ENCODE results near the gene DNAH7.
"Not testable (repeated sequence)": the region's sequence is repeated elsewhere in the genome, so short reads cannot be mapped to it uniquely, and the experiment has no call there.

The DNAH7 gene

DNA sequence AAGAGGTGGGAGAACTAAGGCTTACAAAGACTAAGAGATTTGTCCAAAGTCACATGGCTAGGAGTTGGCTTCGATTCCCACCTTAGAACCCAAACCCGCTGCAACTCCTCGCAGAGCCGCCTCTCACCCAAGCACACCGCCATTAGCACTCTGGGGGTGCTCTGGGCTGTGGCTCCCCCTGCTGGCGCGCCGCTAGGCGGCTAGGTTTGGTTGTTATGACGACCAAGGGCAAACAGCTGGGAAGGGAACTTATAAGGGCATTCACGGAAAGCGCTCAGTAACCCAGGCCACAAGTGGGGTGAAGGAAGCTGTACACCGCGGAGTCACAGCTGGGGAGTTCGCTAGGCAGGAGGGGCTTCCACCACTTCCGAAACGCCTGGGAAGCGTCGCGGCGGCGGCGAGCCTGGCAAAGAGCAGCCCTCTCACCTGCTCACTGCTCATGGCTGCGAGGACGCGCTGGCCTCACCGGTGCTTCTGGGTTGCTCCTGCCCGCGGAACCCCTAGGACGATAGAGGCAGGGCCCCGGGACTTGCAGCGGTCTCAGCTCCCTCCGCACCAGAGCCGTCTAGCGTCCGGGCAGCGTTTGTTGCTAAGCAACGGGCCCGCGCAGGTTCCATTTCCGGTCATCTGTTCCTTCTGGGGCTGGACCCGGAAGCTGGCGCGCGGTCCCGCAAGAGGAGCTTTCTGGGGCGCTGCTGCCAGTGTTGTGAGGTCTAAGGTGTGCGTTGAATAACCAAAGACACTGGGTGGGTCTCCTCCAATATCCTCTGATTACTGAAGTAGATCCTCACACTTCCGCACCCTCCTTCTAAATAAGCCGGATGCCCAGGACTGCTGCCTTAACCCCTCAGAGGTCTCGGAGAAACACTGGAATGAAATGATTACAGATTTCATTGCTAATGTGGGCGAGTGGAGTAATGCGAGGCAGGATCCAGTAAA, at the start of gene DNAH7:
TSS of gene DNAH7 (minus strand) at position 567 of the 939 bp plus-strand sequence. CDS start at position 441, 126 bp downstream.
- DNase-seq (ENCODE audit: low read depth, low spot score): peak; percentile 75

DNA sequence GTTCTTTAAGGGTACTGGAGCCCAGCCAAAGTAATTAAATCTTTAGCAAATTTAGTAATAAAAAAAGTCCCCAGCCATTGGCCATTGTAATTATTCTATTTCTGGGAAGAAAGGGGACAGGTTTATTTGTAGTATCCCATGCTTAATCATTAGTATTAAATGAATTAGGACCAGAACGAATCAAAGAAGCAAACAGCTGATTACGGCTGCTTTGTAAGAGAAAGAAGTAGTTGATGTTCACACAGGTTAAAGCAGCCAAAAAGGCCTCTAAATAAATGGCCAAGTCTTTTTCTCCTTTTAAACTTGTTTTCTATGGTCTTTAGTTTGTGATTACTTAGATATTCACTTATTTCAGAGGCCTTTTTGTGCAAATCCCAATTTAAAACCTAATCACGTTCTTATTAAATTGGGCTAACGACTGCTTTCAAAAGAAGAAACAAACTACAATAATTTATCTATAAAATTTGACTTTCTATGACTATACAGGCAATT, 48.6 kb upstream of the DNAH7 start:
- no peak for DNase-seq (ENCODE audit: low read depth, low spot score)

DNA sequence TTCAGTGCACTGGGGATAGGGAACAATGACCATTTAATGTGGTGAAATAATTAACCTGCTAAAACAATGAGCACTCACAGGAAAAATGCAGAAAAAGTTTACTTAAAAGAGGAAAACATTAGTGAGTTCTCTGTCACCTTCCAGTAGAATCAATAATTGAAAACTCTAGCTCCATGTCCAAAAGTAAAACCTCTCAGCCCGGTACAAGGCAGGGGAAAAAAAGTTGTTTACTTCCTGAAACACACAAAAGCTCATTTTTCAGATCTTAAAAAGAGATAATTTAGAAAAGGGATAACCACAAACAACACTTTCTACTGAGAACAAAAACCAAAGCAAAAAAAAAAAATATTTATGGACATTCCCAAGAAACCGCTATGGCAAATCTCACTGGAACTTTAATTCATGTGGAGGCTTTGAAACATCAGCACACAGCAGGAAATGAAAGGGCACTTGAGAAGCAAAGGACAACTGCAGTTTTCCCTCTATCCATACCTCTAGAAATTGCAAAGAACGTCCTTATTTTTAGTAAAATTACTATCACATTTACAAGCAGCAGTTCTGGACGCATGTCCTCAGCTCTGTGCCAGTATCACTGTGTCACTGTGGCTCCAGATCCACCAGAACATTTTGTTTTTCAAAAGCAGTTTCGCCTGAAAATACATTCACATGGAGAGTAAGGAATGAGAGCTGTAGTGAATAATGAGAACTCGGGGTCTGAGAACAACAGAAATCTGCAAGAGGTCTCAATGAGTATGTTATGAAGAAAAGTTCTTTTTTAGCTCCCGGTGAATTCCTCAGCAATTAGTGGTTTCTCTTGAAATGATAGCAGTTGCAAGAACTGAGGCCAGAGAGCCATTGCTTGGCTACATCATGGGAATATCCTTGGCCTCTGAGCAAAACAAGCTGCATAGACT, 44.7 kb upstream of the DNAH7 start:
- DNase-seq (ENCODE audit: low read depth, low spot score): no peak

DNA sequence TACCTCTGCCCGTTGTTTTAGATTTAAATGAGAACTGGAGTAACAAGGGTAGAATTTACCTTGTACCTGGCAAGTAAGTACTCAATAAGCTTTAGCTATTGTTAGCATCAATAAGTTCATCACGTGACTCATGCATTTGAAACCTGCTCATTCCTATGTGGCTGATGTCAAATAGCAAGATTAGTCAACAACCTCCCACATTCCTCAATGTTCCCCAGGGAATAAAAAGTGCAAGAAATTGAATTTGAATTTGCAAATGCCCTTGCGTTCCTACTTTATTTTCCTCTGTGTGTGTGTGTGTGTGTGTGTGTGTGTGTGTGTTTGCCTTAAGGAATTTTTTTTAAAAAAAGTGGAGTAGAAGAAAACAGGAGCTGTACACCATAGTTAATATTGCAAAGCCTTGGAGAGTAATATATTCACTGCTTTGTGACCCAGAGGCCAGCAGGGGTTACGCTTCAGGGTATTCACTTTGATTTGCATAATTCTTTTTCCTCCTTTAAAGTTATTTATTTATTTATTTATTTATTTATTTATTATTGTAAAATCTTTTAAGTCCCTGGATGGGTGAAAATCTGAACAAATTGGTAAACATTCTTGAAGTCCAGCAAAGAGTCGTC, 43.9 kb upstream of the DNAH7 start:
- no peak for DNase-seq (ENCODE audit: low read depth, low spot score)

DNA sequence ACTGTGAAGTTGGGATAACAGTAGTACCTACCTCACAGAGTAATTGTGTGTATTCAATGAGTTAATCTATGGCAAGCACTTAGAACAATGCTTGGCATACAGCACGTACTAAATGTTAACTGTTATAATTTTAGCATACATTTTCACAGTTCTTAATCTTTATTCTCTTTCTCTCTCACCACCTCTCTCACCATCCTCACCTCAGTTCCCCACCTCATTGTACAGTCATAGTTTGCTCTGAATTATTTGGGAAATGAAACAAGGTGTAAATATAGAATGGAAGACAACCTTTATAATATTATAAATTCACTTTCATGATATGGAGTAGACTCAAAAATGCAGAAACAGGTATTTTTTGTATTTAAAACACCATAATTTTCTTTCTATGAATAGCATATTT, 40.0 kb upstream of the DNAH7 start:
- no peak for DNase-seq (ENCODE audit: low read depth, low spot score)

DNA sequence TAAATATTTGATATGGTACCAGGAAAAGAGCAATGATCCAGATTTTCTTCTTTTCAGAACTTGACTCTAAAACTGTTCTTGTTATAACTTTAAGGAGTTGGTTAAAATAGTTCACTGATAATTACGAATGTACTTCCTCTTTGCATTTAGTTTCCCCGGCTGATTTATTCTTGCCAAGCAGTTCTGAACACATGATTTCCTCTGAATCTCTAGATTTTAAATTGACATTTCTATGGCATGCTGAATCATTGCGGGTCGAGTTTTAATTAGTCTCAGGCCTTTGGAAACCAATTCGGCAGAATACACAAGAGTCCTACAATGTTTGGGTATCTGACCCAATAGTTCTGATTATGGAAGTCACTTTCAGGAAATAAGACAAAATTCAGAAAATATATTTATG, 37.3 kb upstream of the DNAH7 start:
- DNase-seq (ENCODE audit: low read depth, low spot score): no peak

DNA sequence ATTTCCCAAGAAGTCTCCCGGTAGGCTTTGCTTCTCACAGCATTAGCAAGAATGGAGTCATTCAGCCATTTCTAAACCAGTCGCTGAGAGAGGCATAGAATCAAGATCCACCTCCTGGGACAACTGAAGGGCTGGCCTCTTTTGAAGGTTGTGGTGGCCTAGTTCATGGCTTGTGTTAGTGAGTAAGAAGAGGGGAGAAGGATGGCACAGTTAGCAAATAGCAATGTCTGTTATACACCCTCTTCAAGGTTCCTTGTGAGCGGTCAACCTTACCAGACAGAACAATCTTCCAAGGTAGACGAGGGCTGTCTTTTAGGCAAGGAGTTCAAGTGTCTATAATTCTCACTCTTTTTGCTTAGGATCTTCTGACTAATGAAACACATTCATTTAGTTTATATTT, 35.4 kb upstream of the DNAH7 start:
- DNase-seq (ENCODE audit: low read depth, low spot score): no peak

DNA sequence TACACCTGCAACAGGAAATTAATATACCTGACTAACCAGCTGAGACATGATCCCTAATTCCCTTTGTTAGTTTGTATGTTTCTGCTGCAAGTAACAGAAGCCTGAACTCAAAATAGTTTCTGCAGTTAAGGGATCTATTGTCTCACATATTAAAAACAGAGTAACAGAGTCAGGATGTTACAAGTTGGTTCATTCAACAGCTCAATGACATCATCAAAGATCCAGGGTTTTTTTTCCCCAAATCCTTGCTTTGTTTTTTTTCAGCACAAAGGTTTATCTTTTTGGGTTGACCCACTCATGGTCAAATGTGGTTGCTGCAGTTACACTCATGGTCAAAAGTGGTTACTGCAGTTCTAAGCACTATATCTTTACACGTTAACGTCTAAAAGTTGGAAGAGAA, 35.0 kb upstream of the DNAH7 start:
- DNase-seq (ENCODE audit: low read depth, low spot score): no peak

DNA sequence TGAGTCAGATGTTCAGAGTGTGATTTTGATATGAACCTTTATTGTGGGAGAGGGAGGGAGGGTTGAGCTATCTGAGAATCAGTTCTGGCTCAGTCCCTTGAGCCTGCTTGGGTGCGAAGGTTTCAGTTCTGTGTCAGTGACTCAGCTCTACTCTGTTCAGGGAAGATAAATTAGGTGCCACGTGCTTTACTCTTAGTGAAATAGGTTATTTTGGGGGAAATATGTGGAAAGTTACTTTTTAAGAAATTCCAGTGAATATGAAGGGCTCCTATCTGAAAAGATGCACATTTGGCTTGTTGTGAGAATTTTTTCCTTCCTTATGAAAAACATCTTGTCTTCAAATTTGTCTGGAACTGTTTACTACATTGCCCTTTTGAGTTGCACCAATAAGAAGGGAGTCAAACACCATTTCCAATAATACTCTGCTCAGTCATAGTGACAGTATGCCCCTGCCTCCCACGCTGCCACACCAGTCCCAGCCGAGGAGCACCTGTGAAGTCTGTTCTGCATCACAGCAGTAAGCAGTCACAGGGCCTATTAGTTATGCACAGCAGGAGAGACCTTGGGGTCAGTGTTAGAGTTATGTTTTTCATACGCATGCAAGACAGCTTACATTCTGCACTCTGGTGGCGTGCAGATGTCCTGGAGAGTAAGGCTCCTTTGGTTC, 32.8 kb upstream of the DNAH7 start:
- DNase-seq (ENCODE audit: low read depth, low spot score): no peak

DNA sequence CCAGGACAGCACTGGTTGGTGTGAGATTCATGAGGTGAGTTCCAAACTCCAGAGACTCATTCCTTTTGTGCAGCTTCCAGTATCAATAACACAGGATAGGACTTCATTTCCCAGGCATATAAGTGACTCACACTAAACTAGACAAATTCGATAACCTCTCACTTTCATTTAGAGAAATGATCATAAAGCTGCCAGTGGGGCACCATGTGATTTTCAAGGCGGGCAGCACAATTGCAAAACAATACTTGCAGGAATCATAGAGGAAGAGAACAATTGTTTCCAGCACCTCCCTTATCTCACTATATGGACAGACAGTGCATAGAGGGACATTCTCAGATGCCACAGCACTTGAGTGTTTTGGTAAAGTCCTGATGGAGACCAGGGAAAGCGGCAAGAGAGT, 31.3 kb upstream of the DNAH7 start:
- DNase-seq (ENCODE audit: low read depth, low spot score): no peak

DNA sequence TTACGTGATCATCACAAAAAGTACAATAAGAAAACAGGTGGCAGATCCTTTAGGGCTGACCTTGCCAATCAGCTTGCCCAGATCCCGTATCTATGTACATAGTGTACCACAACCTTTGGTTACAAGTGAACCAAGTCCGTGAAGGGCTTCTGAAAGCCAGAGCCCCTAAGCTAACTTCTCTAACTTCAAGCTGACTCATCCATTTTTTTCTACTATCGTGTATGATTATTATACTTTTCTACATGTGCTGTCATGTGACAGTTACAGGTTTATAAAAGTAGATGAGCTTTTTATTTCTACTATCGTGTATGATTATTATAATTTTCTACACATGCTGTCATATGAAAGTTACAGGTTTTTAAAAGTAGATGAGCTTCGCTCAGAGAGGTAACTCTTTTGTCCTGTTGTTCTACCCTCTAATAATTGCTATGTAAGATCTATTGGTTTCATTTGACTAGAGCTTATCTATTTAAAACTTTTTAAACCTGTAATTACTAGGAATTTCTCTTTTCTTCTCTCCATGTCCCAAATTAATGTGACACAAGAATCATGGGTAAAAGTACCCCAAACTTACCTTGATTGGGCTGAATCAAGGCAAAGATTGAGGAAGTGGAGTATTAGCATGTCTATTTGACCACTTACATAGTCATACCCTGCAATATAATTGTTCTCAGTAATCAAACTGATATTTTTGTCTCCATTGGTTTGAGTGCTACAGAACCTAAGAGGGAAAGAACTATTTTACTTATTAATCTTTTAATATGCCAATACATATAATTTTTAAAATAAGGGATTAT, 29.4 kb upstream of the DNAH7 start:
- DNase-seq (ENCODE audit: low read depth, low spot score): no peak

DNA sequence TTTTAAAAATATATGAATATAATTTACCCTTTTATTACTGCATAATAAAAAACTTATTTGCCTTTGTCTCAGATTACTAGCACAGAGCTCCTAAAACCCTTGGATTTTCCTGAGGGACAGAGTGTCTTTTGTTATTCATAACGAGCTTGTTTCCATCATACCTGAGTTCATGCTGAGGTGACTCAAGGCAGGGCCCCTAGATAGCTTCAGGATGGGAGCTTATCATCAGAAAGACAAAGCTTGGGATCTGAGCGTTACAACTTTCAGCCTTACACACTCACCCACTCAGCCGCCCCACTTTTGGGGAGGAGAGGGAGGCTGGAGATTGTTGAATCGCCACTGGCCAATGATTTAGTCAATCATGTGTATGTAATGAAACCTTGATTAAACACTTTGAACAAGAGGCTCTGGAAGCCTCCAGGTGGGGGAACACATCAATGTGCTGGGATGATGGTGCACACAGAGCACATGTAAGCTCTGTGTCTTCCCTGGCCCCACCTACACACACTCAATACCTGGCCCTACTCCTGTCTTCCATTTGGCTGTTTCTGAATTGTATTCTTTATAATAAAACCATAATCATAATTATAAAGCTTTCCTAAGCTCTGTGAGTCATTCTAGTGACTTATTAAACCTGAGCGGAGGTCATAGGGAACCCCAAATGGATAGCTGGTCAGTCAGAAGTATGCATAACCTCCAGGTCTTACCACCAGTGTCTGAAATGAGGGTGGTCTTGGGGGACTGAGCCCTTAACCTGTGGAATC, 28.5 kb upstream of the DNAH7 start:
- DNase-seq (ENCODE audit: low read depth, low spot score): no peak

DNA sequence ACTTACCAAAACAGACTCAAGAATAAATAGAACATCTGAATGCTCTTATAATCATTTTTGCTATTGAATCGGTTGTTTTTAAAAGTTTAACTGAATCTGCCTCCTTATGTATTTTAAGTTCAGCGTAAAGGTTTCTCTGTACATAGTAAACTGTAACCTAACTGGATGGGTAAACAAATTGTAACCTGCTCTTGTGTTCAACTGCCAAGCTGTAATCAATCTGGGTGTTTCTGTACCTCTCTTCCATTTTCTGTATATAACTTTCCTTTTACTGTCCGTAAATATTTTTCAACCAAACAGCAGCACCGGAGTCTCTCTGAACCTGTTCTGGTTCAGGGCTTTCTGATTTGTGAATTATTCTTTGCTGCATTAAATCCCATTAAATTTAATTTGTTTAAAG, 27.6 kb upstream of the DNAH7 start:
- no peak for DNase-seq (ENCODE audit: low read depth, low spot score)

DNA sequence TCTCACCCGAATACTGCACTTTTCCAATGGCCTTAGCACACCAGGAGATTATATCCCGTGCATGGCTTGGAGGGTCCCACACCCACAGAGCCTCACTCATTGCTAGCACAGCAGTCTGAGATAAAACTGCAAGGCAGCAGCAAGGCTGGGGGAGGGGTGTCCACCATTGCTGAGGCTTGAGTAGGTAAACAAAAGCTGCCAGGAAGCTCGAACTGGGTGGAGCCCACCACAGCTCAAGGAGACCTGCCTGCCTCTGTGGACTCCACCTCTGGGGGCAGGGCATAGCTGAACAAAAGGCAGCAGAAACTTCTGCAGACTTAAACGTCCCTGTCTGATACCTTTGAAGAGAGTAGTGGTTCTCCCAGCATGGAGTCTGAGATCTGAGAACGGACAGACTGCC, 20.8 kb upstream of the DNAH7 start:
- DNase-seq (ENCODE audit: low read depth, low spot score): not testable (repeated sequence)

DNA sequence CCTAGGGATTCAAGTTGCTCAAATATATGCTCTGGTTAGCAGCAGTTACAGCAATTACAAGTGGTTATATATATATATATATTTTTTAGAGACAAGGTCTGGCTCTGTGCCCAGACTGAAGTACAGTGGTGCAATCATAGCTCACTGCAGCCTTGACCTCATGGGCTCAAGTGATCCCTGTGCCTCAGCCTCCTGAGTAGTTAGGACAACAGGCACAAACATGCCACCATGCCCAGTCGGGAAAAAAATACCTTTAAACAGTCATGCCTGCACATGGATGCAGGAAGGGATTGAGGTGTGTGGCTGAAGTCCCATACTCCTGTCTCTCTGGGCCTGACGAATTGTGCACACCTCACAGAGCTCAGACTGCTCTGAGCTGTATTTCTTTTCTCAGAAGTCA, 19.6 kb upstream of the DNAH7 start:
- DNase-seq (ENCODE audit: low read depth, low spot score): no peak

DNA sequence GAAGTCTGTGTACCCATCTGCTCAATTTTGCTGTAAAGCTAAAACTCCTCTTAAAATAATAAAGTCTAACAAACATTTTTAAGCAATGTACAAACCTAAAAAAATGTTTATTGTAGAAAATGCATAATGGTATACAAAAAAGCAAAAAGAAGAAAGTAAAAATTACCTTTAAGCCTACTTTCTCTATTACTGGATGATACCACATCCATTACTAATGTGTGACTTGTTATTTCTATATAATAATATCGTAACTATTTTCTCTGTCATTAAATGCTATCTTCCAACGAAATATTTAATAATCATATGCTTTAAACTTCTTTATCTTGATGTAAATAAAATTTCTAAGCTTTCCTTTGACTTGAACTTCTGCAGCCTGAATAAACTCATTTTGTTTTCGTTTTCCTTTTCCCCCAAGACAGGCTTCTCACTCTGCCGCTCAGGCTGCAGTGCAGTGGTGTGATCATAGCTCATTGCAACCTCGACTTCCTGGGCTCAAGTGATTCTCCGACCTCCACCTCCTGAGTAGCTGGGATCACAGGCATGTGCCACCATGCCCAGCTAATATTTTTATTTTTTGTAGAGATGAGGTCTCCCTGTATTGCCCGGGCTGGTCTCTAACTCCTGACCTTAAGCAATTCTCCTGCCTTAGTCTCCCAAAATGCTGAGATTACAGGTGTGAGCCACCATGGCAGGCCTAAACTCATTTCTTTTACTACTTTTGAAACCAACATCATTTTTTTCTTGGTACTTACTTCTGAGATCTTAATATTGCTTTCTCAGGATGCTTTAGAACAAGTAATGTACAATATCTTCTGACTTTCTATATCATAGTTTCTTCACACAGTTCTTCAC, 18.1 kb upstream of the DNAH7 start:
- DNase-seq (ENCODE audit: low read depth, low spot score): no peak

DNA sequence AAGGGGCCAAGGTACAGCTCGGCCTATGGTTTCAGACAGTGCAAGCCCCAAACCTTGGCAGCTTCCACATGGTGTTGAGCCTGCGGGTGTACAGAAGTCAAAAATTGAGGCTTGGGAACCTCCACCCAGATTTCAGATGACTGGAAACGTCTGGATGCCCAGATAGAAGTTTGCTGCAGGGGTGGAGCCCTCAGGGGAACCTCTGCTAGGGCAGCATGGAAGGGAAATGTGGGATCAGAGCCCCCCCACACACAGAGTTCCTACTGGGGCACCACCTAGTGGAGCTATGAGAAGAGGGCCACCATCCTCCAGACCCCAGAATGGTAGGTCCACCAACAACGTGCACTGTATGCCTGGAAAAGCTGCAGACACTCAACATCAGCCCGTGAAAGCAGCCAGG, 15.0 kb upstream of the DNAH7 start:
- DNase-seq (ENCODE audit: low read depth, low spot score): no peak

DNA sequence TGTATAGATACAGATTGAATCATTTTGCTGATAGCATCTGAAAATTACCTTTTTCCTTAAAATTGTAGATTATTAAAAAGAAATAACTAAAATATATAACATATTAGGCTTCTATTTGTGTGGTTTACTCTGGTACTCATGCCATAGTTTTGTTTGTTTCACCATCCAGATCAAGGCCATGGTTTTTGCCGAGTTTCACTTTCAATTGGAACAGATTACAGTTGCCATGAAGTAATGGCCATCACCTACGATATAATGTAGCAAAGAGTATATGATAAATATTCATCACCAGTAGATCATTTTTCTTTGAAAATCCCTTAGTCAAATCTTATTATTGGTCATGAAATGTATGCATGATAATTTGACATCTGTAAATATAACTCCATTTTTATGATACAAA, 11.9 kb upstream of the DNAH7 start:
- DNase-seq (ENCODE audit: low read depth, low spot score): no peak

DNA sequence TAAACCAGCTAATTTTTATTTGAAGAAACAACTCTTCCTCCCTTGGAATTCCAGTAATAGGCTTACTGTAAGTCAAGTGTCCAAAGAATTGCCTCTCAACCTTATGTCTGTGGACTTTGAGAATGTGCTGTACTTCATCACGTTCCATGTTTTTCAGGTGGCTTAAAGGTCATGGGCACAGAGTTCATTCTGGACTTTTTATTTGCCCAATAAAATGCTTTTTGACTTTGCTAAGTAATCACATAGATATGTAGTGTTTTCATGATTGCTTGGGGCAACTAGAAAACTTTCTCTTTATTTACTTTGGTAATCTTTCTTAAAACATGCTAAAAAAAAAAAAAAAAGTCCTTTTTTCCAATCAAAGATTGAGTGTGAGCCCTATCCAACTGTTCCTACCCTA, 10.4 kb upstream of the DNAH7 start:
- DNase-seq (ENCODE audit: low read depth, low spot score): no peak
